Femur (tissue), 1 donor: ENCODE data around the gene SPINK4.
A peak's percentile ranks its signal among the peaks of the same experiment; 100 is the strongest.

Experiments used
- DNase-seq: peaks from one replicate; pipeline ENCODE4 v3.0.0-alpha.2; 2017

Gene SPINK4

GRCh38 chr9:33239921-33240320 is at the start of gene SPINK4:
Gene SPINK4, plus strand, starts transcription at chr9:33240167. Its CDS starts 42 bp downstream, at chr9:33240209.
- no peak for DNase-seq

- no peak for DNase-seq
Measured at GRCh38 chr9:33192493-33193255, 47.3 kb upstream of the SPINK4 start.

- no peak for DNase-seq
Measured at GRCh38 chr9:33193818-33194217, 46.1 kb upstream of the SPINK4 start.

GRCh38 chr9:33196736-33197135 is 43.2 kb upstream of the SPINK4 start:
- DNase-seq: no peak

GRCh38 chr9:33197279-33198152 is 42.5 kb upstream of the SPINK4 start:
- DNase-seq: peak; percentile 87

- DNase-seq: peak; percentile 80
Measured at GRCh38 chr9:33198165-33198564, 41.8 kb upstream of the SPINK4 start.

- no peak for DNase-seq
Measured at GRCh38 chr9:33202018-33202417, 37.9 kb upstream of the SPINK4 start.

- DNase-seq: peak; percentile 83
Measured at GRCh38 chr9:33202552-33203201, 37.3 kb upstream of the SPINK4 start.

GRCh38 chr9:33209394-33209793 is 30.6 kb upstream of the SPINK4 start:
- no peak for DNase-seq

GRCh38 chr9:33210006-33210715 is 29.8 kb upstream of the SPINK4 start:
- no peak for DNase-seq

- no peak for DNase-seq
Measured at GRCh38 chr9:33211695-33212393, 28.1 kb upstream of the SPINK4 start.

- DNase-seq: no peak
Measured at GRCh38 chr9:33220681-33221567, 19.0 kb upstream of the SPINK4 start.

GRCh38 chr9:33221568-33221884 is 18.4 kb upstream of the SPINK4 start:
- no peak for DNase-seq

- DNase-seq: no peak
Measured at GRCh38 chr9:33222031-33222430, 17.9 kb upstream of the SPINK4 start.

GRCh38 chr9:33223696-33224095 is 16.3 kb upstream of the SPINK4 start:
- DNase-seq: no peak

GRCh38 chr9:33225319-33226147 is 14.4 kb upstream of the SPINK4 start:
- DNase-seq: peak; percentile 81

GRCh38 chr9:33227008-33227398 is 13.0 kb upstream of the SPINK4 start:
- DNase-seq: no peak

GRCh38 chr9:33227741-33228140 is 12.2 kb upstream of the SPINK4 start:
- no peak for DNase-seq

GRCh38 chr9:33228606-33229005 is 11.4 kb upstream of the SPINK4 start:
- no peak for DNase-seq

GRCh38 chr9:33229359-33230114 is 10.4 kb upstream of the SPINK4 start:
- DNase-seq: no peak
